Measurements from ENCODE around the gene EPN2. TPM values are rescaled to one million over a fixed set of nuclear protein-coding genes. Genes with fewer than 3 reads are reported as not detected.

The EPN2 gene
- total RNA-seq, 2 experiments from 2014 or later: 11.9 to 12.3 TPM

- H3K4me3 Mint-ChIP-seq: no peak overlapping the region
- POLR2A ChIA-PET: no interaction called here
- H3K36me3 ChIP-seq (ENCODE audit: insufficient read depth, low read length): no peaks in the 10 kb centered on the region
- no peaks in the 10 kb centered on the region for H3K9me3 Mint-ChIP-seq
- H3K27me3 ChIP-seq (ENCODE audit: control insufficient read depth in 1 of 2, insufficient read depth in 2 of 2, low read length in 2 of 2): no peaks in the 10 kb centered on the region
- H3K4me3 ChIP-seq (ENCODE audit: low read length): no peak overlapping the region
- DNase-seq: no peak
- H3K36me3 Mint-ChIP-seq (ENCODE audit: low read depth): peaks cover 4% of the 10 kb centered on the region
- H3K27ac Mint-ChIP-seq: no peak overlapping the region
- no peak for ATAC-seq (ENCODE audit: poor library complexity)
- intact Hi-C loops (cut with DNase I, micrococcal nuclease): no loop called here
- H3K27me3 Mint-ChIP-seq: peaks cover 21% of the 10 kb centered on the region
- H3K4me1 ChIP-seq (ENCODE audit: insufficient read depth, low read length): no peaks in the 10 kb centered on the region
- no peak overlapping the region for H3K27ac ChIP-seq (ENCODE audit: low read depth in 1 of 2, low read length in 2 of 2)
- no peak for TF ChIP-seq CTCF (IDR thresholded peaks at IDR 0.05)
- H3K4me1 Mint-ChIP-seq (ENCODE audit: low read depth): no peaks in the 10 kb centered on the region
- CTCF ChIA-PET: no interaction called here
- H3K9me3 ChIP-seq (ENCODE audit: control insufficient read depth in 1 of 2, insufficient read depth in 1 of 2, low read length in 2 of 2): no peaks in the 10 kb centered on the region
Measured at GRCh38 chr17:19318611-19319010, 81.4 kb downstream of the EPN2 start.

DNA sequence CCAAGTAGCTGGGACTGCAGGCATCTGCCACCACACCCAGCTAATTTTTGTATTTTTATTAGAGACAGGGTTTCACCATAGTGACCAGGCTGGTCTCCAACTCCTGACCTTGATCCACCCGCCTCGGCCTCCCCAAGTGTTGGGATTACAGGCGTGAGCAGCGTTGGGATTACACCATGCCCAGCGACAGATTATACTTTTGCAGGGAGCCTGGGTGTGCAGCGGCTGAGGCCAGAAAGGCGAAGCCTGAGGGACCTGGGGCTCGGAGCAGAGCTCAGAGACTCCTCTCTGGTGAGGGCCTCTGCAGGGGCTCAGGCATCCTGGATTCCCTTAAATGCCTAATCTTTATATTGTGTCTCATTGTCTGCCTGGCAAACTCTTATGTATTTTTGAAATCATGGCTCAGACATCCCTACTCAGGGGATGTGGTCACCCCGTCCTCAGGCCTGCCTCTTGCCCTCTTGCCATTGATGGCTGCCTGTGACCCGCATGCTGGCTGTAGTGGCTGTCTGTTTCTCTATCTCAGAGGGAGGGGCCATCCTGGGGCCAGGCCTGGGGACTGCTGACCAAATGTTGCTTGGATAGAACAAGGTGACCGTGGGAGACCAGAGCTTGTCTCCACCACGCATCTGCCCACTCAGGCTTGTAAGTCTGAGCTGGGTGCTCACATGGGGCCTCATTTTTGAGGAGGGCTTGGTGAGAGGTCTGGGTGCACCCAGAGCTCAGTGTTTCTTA is 82.8 kb downstream of the EPN2 start:
- Histone ChIP-seq H3K4me1 (ENCODE audit: insufficient read depth, low read length) (no peaks in the 10 kb centered on the region), H3K9me3 (ENCODE audit: control insufficient read depth in 1 of 2, insufficient read depth in 1 of 2, low read length in 2 of 2) (peaks cover 0 to under 1% of the 10 kb centered on the region in 2 experiments), H3K27ac (ENCODE audit: low read depth in 1 of 2, low read length in 2 of 2) (no peak overlapping the region), H3K36me3 (ENCODE audit: insufficient read depth, low read length) (no peaks in the 10 kb centered on the region), H3K4me3 (ENCODE audit: low read length) (no peak overlapping the region), H3K27me3 (ENCODE audit: control insufficient read depth in 1 of 2, insufficient read depth in 2 of 2, low read length in 2 of 2) (no peaks in the 10 kb centered on the region)
- Mint-ChIP-seq H3K9me3 (no peaks in the 10 kb centered on the region), H3K4me3 (no peak overlapping the region), H3K27ac (no peak overlapping the region), H3K27me3 (peaks cover 19% of the 10 kb centered on the region), H3K36me3 (ENCODE audit: low read depth) (no peaks in the 10 kb centered on the region), H3K4me1 (ENCODE audit: low read depth) (no peaks in the 10 kb centered on the region)
- no peak for ATAC-seq (ENCODE audit: poor library complexity)
- no peak for DNase-seq
- TF ChIP-seq CTCF (IDR thresholded peaks at IDR 0.05): no peak
- CTCF ChIA-PET: no interaction called here
- POLR2A ChIA-PET: interaction anchor here (1.0 kb wide), 1 partner anchor 57 kb away, joined by 3 read pairs; no protein-coding TSS in a partner anchor
- intact Hi-C loops (cut with DNase I, micrococcal nuclease): no loop called here

- Mint-ChIP-seq H3K4me3 (no peak overlapping the region), H3K4me1 (ENCODE audit: low read depth) (no peaks in the 10 kb centered on the region), H3K27me3 (peaks cover 19% of the 10 kb centered on the region), H3K27ac (no peak overlapping the region), H3K9me3 (no peaks in the 10 kb centered on the region), H3K36me3 (ENCODE audit: low read depth) (no peaks in the 10 kb centered on the region)
- ATAC-seq (ENCODE audit: poor library complexity) (no peak), DNase-seq (peak in 1 of 14 experiments; percentile 27)
- Histone ChIP-seq H3K36me3 (ENCODE audit: insufficient read depth, low read length) (no peaks in the 10 kb centered on the region), H3K4me3 (ENCODE audit: low read length) (no peak overlapping the region), H3K27ac (ENCODE audit: low read depth in 1 of 2, low read length in 2 of 2) (no peak overlapping the region), H3K9me3 (ENCODE audit: control insufficient read depth in 1 of 2, insufficient read depth in 1 of 2, low read length in 2 of 2) (peaks cover 0 to 7% of the 10 kb centered on the region in 2 experiments), H3K27me3 (ENCODE audit: control insufficient read depth in 1 of 2, insufficient read depth in 2 of 2, low read length in 2 of 2) (no peaks in the 10 kb centered on the region), H3K4me1 (ENCODE audit: insufficient read depth, low read length) (no peaks in the 10 kb centered on the region)
- ChIA-PET POLR2A (interaction anchor here (1.0 kb wide), 1 partner anchor 56 kb away, joined by 3 read pairs; no protein-coding TSS in a partner anchor), CTCF (no interaction called here)
- intact Hi-C loops (cut with DNase I, micrococcal nuclease): no loop called here
- no peak for TF ChIP-seq CTCF (IDR thresholded peaks at IDR 0.05)
Measured at GRCh38 chr17:19320876-19321275, 83.7 kb downstream of the EPN2 start.
